ENCODE data around the gene SNRNP25.
"Not testable (repeated sequence)": the region's sequence is repeated elsewhere in the genome, so short reads cannot be mapped to it uniquely, and the experiment has no call there.

The SNRNP25 gene

GRCh38 chr16:42069-42457 lies 11.6 kb upstream of the SNRNP25 start:
- DNase-seq: no peak

- no peak for DNase-seq
Observed at GRCh38 chr16:42691-43090, 10.9 kb upstream of the SNRNP25 start.

- DNase-seq: no peak
Observed at GRCh38 chr16:43294-43693, 10.3 kb upstream of the SNRNP25 start.

GRCh38 chr16:44655-45054 lies 9.0 kb upstream of the SNRNP25 start:
- DNase-seq: no peak

GRCh38 chr16:45454-45853 lies 8.2 kb upstream of the SNRNP25 start:
- DNase-seq: no peak

GRCh38 chr16:46510-46909 lies 7.1 kb upstream of the SNRNP25 start:
- DNase-seq: not testable (repeated sequence)

GRCh38 chr16:47234-47633 lies 6.4 kb upstream of the SNRNP25 start:
- no peak for DNase-seq

GRCh38 chr16:50769-51591 lies 2.6 kb upstream of the SNRNP25 start:
- no peak for DNase-seq

- DNase-seq: no peak
Observed at GRCh38 chr16:54237-54581, 581 bp downstream of the SNRNP25 start.

GRCh38 chr16:55571-56136 lies 2.0 kb downstream of the SNRNP25 start:
- no peak for DNase-seq

GRCh38 chr16:56231-56927 lies 2.8 kb downstream of the SNRNP25 start:
- DNase-seq: no peak

GRCh38 chr16:57711-58110 lies 4.1 kb downstream of the SNRNP25 start:
- no peak for DNase-seq

GRCh38 chr16:58491-59439 lies 5.1 kb downstream of the SNRNP25 start:
- no peak for DNase-seq

GRCh38 chr16:59440-60059 lies 5.9 kb downstream of the SNRNP25 start:
- no peak for DNase-seq

- no peak for DNase-seq
Observed at GRCh38 chr16:60166-60565, 6.5 kb downstream of the SNRNP25 start.

- DNase-seq: no peak
Observed at GRCh38 chr16:60929-61878, 7.6 kb downstream of the SNRNP25 start.

GRCh38 chr16:61879-62281 lies 8.3 kb downstream of the SNRNP25 start:
- DNase-seq: no peak

GRCh38 chr16:62283-62967 lies 8.8 kb downstream of the SNRNP25 start:
- DNase-seq: no peak

- no peak for DNase-seq
Observed at GRCh38 chr16:62968-63391, 9.4 kb downstream of the SNRNP25 start.

- DNase-seq: no peak
Observed at GRCh38 chr16:63466-63865, 9.8 kb downstream of the SNRNP25 start.
